Renal cortical epithelial cell (primary cell): ENCODE data around the gene ECSIT. TPM values are rescaled to one million over a fixed set of nuclear protein-coding genes. Genes with fewer than 3 reads are reported as not detected.

Experiments
- DNase-seq: peaks from one replicate; pipeline ENCODE4 v3.0.0-alpha.2; 2011; ENCODE audit warnings: low read depth
- total RNA-seq: library from RNA; depleted of rRNA; stranded (reverse); fragments of >200 nt; gene quantifications from 2 replicates; pipeline ENCODE4 v1.2.3, GENCODE V29; 2014

The ECSIT gene
- total RNA-seq, 1 donor from 2014 or later: 18.4 TPM

DNA sequence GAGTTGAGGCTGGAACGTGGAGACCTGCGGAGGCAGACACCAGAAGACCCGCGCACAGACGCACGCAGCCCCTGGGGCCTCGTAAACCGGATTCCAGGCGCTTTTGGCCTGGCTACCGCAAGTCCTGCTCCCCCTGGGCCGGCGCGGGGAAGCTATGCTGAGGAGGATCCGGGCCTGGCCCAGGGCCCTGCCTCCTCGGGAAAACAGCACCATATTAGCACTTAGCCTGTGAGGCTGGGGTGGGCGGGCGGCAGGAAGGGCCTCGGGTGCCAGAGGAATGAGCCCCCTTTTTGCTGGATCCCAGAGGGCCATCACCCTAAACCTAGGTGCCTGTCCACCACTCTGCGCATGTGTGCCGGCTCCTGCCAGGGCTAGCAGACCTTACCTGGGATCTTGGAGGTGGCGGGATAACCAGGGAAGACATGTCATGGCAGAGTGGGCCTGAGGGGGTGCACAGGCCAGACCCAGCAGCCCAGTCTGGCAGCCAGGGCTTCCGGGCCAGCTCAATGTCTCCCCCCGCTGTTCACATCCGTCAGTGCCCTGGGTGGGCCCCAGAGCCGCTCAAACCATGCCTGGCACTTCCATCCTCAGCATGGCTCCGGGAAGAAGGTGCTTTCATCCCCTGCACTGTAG lies 22.8 kb upstream of the ECSIT start:
- DNase-seq: no peak

DNA sequence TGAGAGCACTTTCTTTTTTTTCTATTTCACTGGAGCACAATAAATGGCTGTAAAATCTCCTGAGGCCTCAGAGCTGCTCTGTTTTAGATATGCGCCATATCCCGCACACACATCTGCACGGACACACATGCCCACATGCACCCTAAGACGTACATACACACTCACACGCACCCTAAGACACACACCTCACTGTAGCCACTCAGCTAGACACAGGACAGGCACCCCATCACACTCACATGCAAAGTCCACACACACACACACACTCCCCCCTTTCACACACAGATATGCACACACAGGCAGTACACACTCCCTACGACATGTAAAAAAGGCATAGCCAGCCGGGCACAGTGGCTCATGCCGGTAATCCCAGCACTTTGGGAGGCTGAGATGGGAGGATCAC lies 21.3 kb upstream of the ECSIT start:
- DNase-seq: no peak

DNA sequence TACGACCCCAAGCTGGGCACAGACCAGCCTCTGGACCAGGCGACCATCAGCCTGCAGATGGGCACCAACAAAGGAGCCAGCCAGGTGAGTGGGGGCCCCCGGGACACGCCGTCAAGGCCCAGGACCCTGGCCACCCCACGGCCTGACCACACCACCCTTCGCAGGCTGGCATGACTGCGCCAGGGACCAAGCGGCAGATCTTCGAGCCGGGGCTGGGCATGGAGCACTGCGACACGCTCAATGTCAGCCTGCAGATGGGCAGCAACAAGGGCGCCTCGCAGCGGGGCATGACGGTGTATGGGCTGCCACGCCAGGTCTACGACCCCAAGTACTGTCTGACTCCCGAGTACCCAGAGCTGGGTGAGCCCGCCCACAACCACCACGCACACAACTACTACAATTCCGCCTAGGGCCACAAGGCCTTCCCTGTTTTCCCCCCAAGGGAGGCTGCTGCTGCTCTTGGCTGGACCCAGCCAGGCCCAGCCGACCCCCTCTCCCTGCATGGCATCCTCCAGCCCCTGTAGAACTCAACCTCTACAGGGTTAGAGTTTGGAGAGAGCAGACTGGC lies 20.5 kb upstream of the ECSIT start:
- DNase-seq: no peak

DNA sequence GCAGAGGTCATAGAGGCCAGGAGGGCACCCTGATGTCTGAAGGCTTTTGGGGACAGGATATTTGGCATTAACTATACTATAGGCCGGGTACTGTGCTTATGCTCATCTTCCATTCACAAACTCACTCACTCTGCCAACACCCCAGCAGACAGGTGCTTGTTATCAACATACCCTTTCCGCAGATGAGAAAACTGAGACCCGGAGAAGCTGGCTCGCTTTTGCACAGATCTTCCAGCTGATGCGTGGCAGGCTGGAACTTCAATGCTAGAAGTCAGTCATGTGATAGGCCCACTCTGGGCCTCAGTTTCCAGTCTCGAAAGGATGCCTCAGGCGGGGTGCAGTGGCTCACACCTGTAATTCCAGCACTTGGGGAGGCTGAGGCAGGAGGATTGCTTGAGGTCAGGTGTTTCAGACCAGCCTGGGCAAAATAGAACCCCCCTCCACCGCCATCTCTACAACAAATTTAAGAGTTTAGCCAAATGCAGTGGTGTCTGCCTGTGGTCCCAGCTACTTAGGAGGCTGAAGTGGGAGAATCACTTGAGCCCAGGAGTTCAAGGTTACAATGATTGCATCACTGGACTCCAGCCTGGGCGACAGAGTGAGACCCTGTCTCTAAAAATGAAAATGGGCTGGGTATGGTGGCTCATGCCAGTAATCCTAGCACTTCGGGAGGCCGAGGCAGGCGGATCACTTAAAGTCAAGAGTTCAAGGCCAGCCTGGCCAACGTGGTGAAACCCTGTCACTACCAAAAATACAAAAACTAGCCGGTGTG lies 19.2 kb upstream of the ECSIT start:
- DNase-seq: no peak

DNA sequence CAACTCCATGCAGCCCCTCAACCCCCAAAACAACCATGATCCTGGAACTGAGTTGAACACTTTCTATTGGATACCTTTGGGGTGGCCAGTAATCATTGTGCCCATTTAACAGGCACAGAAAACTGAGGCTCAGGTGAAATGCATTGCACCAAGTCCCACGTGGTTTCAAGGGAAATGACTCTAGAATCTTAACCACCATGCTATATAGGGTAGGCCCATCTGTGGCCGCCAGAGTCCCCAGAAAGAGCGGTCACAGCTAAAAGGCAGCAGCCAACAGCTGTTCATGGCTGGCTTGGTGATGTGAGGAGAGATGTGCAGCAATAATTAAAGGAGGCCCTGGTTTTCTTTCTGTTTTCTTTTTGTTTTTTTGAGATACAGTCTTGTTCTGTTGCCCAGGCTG lies 12.3 kb upstream of the ECSIT start:
- DNase-seq: no peak

DNA sequence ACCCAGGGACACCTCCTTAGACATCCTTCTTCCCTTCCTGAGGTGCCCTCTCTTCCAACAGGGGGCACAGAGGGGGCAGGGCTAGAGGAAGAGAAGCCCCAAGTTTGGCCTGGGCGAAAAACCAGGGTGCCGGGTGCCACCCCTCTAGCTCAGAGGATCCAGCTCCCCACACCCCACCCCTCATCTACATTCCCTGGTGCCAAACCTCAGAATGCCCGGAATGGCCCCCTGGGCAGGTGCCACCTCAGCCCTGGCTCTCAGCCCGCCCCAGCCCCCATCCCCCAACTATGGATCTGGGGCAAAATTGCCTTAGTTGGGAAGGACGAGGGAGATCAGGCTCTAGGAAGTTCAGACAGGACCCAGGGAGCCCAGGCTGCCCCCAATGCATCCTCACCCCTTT lies 11.7 kb upstream of the ECSIT start:
- no peak for DNase-seq

DNA sequence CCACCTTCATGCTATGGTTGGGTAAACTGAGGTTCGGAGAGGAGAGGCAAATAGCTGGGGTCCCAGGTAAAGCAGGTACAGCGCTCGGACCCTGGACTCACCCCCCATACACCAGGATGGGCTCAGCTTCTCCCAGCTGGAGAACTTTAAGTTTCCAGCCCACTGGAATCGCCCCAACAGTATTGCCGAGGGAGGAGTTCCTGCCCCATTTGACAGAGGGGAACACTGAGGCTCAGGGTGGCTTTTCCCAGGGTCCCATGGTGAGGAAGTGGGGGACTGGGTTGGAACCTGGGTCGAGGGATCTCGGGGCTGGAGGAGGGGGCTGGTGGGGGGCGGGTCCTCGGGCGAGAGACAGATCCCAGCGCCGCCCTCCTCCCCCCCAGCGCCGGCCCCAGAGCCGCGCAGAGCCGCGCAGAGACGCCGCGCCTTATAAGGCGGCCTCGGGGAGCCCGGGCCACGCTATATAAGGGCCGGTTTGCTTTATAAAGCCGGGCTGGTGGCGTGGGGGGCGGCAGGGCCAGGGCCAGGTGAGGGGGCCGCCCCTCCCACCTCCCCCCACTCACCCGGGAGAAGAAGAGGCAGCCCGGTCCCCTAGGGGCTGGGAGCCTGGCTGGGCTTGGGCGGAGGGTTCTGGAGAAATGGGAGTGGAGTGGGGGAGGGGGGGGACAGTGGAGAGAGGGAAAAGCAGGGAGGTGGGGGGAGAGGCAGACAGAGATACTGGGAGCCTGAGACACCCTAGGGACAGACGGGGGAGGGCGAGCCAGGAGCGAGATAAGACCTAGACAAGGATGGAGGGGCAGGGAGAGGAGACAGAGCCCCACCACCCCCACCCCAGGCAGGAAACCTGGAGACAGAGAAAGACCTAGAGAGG lies 10.8 kb upstream of the ECSIT start:
- DNase-seq: no peak

DNA sequence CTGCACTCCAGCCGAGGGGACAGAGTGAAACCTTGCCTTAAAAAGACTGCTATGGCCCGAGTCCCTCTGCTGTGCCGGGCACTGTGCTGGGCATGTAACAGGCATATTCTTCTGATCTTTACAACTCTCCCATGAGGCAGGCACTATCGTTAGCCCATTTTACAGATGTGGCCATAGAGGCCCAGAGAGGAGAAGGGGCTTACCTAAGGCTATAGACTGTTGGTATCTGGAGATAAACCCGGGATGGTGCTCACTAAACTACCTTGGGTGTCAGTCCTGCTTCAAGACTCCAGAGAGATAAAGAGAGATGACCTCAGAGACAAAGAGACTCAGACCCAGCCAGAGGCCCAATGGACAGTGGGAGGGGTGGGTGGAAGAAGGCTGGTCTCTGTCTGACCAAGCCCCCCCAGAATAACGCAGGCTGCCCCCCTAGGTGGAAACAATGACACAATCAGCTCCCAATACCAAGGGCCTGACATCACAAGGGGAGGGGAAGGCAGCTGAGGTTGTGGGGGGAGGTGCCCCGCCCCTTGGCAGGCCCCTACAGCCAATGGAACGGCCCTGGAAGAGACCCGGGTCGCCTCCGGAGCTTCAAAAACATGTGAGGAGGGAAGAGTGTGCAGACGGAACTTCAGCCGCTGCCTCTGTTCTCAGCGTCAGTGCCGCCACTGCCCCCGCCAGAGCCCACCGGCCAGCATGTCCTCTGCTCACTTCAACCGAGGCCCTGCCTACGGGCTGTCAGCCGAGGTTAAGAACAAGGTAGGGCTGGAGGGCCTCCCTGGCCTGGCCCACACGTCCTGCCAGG lies 9.5 kb upstream of the ECSIT start, which contains the start of gene CNN1:
Gene CNN1, plus strand, starts transcription at position 620 of the 805 bp plus-strand sequence. Its CDS starts 77 bp downstream, at position 697.
- DNase-seq: no peak

DNA sequence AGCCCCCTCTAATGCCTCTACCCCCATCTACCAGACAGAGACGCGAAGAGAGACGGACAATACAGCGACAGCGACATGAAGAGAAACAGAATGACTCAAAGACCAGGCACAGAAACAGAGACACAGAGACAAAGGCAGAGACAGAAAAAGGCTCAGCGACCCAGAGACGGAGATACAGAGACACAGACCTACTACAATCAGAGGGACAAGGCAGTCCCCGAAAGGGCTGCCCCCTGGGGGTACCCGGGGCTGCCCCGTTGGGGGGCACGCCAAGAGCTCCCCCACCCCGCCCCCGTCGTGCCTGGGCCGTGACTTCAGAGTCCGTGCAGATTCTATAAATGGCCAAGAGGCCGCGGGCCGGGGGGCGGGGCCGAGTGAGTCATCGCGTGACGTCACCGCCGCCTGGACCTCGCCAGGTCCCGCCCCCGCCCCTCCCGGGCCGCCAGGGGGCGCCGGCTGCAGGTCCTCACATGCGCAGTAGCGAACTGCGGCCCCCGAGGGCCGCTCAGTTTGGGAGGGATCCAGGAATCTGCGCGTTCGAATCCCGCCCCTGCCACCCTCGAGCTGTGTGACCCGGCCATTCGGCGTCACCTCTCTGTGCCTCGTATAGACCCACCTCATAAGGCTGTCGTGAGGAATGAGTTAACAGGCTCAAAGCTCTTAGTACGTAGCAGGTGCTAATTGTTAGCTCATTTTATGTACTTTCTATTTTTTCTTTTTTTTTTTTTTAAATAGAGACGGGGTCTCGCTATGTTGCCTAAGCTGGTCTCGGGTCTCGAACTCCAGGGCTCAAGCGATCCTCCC lies 7.1 kb upstream of the ECSIT start:
- peak; percentile 44 for DNase-seq

DNA sequence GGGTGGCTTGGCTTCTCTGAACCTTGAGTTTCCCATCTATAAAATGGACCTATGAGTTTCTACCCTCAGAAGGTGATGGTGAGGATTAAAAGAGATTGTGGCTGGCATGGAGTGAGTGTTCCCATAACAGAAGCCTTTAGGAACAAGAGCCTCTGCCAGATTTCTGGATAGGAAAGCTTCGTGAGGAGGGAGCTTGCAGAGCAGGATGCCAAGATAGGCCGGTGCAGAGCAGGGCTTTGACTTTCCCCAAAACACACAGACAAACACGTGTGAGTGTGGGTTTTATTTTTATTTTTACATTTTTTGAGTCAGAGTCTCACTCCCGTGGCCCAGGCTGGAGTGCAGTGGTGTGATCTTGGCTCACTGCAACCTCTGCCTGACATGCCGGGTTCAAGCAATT lies 6.0 kb upstream of the ECSIT start:
- DNase-seq: no peak

DNA sequence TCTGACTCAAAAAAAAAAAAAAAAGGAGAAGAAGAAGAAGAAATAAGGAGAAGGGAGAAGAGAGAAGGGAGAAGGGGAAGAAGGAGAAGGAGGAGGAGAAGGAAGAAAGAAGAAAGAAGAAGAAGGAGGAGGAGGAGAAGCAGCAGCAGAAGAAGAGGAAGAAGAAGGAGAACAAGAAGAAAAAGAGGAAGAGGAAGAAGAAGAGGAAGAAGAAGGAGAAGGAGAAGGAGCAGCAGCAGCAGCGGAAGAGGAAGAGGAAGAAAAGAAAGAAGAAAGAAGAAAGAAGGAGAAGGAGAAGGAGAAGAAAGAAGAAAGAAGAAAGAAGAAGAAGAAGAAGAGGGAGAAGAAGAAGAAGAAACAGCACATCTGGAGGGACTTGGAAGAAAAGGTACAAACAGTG lies 5.6 kb upstream of the ECSIT start:
- no peak for DNase-seq

DNA sequence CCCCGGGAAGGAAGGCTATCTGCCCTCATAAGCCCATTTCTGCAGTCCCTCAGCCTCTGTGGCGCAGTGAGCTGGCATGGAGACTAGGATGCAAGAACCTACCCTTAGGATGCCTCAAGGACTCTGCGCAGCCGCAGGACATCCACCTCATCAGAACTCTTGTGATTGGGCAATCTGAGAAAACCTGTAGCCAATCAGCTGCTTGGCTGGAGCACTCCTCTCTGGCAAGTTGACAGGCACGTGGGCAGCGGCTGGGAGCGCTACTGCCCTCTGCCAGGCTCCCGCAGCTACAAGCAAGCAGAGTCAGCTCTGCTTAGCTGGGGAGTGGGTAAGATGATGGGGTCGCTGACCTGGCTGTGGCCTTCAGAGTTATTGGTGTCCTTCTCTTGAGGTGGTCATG lies 1.5 kb upstream of the ECSIT start:
- peak; percentile 80 for DNase-seq

DNA sequence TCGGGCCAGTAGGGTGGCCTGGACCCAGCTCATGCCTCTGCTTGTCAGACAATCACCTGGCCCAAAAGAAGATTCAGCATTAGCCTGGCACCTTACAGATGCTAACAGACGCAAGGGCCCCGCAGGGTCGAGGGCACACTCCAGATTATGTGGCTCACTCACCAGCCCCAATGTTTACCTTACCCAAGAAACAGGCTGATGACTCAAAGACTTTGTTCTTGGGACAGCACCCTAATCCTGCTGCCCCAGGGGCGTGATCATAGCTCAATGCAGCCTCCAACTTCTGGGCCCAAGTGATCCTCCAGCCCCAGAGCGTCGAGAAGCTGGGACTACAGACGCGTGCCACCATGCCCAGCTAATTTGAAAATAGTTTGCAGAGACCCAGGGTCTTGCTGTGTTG lies 9.8 kb downstream of the ECSIT start:
- DNase-seq: no peak

DNA sequence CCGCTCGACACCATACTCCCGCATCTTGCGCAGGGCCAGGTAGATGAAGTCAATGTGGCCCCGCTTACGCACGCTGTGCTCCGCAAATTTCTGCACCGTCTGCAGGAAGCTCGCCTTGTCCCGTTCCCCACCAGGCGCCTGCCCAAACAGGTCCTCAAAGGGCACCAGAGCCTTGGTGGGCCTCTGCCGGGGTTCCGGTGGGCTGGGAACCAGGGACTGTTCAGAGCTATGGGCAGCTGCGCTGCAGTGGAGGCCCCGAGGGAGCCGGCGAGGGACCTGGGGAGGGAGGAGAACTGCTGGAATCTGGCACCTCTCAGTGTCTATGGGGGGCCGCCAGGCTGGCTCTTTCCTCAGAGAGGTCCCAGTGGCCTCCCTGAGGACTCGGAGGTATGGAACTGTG lies 15.0 kb downstream of the ECSIT start:
- no peak for DNase-seq

DNA sequence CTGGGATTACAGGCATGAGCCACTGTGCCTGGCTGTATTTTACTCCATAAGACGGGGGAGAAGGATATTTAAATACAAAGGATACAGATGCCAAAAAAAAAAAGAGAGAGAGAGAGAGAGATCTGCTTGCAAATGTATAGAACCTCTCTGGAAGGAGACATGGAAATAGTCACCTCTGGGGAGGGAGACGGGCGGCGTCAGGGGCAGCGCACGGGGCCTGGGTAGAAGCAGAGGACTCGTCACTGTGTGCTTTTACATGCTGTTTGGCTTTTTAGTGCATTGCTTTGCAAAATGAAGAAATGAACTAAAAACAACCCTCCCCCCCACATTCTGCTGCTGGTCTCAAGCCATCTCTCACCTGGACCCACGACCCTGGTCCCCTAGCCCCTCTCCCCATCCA lies 18.5 kb downstream of the ECSIT start:
- DNase-seq: no peak

DNA sequence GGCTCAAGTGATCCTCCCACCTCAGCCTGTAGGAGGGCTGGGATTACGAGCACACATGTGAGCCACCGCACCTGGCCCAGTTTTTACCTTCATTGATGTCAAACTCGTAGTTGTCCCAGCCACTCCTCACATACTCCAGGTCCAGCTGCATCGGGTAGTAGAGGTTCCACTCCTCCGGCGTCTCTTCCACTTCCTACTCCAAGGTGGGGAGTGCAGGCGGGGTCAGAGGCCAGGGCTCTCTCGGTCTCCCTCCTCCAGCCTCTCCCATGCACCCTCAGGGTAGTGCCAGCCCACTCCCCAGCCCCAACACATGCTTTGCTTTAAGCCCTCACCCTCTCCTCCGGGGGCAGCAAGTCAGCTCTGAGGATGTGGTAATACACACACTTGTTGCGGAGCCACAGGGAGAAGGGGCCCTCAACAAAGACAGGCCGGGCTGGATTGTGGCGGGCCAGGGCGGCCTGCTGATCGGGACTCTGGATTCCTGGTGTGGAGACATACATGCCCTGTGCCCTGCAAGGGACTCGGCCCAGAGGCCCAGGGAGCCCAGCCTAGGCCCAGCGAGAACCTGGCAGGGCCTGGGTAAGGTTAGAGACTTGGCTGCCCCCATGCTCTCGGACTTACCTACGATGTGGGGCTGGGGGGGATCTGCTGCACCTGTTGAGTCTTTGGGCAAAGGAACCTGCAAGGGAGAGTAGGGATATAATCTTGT lies 21.4 kb downstream of the ECSIT start:
- no peak for DNase-seq

DNA sequence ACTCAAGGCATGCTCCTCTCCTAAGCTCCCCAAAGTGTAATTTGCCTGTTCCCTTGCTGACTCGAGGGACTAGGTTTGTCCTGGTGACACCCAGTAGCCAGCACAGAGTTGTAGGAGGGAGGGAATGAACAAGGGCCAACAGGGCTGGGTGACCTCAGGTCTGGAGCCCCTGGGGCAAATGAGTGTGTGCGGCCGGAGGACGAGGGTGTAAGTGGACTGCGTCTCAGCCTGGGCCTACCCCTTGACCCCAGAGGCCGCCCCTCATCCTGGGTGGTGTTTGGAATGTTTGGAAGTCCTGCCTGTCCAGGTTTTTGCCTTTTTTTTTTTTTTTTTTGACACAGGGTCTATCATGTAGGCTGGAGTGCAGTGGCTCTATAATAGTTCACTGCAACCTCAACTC lies 22.0 kb downstream of the ECSIT start:
- no peak for DNase-seq

DNA sequence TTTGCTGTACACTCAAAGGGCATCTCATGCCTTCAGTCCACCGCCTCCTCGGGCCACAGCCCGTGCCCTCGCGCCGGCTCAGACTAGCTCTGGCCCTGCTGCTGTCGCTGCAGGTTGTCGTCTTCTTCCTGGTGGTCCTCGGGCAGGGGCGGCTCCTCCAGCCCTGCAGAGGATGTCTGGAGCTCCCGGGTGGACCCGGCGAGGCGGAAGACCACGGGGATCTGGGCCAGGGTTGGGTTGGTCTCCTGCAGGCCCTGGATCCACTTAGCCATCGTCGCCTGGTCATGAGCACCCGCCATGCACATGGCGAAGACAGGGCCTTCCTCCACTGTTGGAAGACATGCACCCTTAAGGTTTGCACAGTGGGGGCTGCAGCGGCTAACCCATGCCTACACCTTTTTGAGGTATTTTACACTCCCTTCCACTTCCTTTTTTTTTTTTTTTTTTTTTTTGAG lies 22.8 kb downstream of the ECSIT start:
- DNase-seq: no peak

DNA sequence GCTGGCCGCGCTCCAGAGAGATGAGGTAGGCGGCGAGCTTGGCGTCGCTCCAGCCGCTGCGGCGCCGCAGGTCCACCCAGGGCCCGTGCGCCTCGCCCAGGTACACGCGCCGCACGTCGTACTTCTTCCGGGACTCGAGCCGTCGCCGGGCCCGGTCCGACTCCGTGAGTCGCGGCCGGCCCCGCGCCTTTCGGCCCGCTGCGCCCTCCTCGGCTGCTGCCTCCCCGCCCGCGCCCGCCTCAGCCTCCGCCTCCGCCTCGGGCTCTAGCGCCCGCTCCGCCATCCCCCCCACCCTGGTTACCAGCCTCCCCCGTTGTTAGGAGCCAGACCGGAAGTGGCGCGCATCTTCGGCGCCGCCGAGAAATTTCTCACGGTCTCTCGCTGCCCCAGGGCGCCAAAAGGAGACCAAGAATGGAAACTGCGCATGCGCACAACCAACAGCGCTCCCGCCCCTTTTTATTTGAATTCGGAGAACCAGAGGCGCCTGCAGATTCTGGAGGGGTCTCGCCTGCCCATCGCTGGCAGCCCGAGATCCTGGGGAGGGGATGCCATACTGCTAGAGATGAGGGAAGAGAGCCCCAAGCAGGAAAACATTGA lies 23.3 kb downstream of the ECSIT start, which contains the start of gene ZNF653:
Gene ZNF653, minus strand, starts transcription at position 336 of the 597 bp plus-strand sequence. Its CDS starts 53 bp downstream, at position 283.
- DNase-seq: peak; percentile 78
